Endothelial cell of umbilical vein (primary cell): Measurements from ENCODE around the gene CDK18. TPM values are rescaled to one million over a fixed set of nuclear protein-coding genes. Genes with fewer than 3 reads are reported as not detected.

ENCODE experiments used
- BruUV-seq: library from RNA; stranded (reverse); fragments of 400-500 nt; replicated peaks from 2 replicates; lab custom pipeline; 2021; lab: Mats Ljungman, UMichigan
- CTCF ChIA-PET: fragments of 300-600, 350-600 bp; sonication (Branson Sonifier 250); formaldehyde crosslinking; loops from one replicate; lab custom pipeline; 2021; ENCODE audit warnings: antibody characterized with exemption, inconsistent platforms; lab: Charles Lee
- POLR2A ChIA-PET: fragments of 300-600, 350-600 bp; sonication (Branson Sonifier 250); formaldehyde crosslinking; loops from one replicate; lab custom pipeline; 2021; ENCODE audit warnings: antibody characterized with exemption, inconsistent platforms; lab: Charles Lee
- DNase-seq: peaks from one replicate; pipeline ENCODE4 v3.0.0-alpha.2; 2011; ENCODE audit warnings: low read depth, low spot score
- FAIRE-seq: peaks from 2 replicates; lab custom pipeline; 2011; peaks lifted over from hg19 to GRCh38; lab: Jason Lieb, UNC
- H2AFZ ChIP-seq: 2 replicates; pipeline ENCODE4 v1.6.0; 2012; ENCODE audit warnings: low read depth, low read length, control low read depth, inconsistent platforms
- H3K27ac ChIP-seq: 2 replicates; pipeline ENCODE4 v1.5.1; 2011; ENCODE audit warnings: low read depth, mild to moderate bottlenecking, control low read depth, low read length, moderate library complexity; ENCODE audit not compliant: insufficient read depth
- H3K27me3 ChIP-seq, 2 experiments: 2 replicates each; pipeline versions ENCODE4 v1.6.0 to v1.6.1; 2011; ENCODE audit warnings: low read length in 2 of 2, mixed read lengths in 1 of 2; ENCODE audit not compliant: control insufficient read depth in 2 of 2, insufficient read depth in 2 of 2
- H3K36me3 ChIP-seq, 2 experiments: 2 replicates in 1 of 2; 3 replicates in 1 of 2; pipeline ENCODE4 v1.5.1; 2011; ENCODE audit warnings: low read length in 2 of 2, mild to moderate bottlenecking in 1 of 2, moderate library complexity in 1 of 2; ENCODE audit not compliant: control insufficient read depth in 2 of 2, insufficient read depth in 2 of 2; ENCODE audit errors: extremely low read depth in 1 of 2
- H3K4me1 ChIP-seq: 3 replicates; pipeline ENCODE4 v1.5.1; 2011; ENCODE audit warnings: mild to moderate bottlenecking, low read length; ENCODE audit not compliant: control insufficient read depth, insufficient read depth; ENCODE audit errors: extremely low read depth
- H3K4me2 ChIP-seq: 2 replicates; pipeline ENCODE4 v1.6.1; 2011; ENCODE audit warnings: low read length, control low read depth, mixed read lengths; ENCODE audit not compliant: insufficient read depth
- H3K4me3 ChIP-seq, 3 experiments: fragments of 200-600 bp in 1 of 3; sonication (generic), shearing (Covaris generic) in 1 of 3; replicated peaks in 1 of 3; 2 replicates each; pipeline ENCODE4 v1.5.1; 2011 to 2016; ENCODE audit warnings: control low read depth in 3 of 3, low read length in 3 of 3, mild to moderate bottlenecking in 2 of 3, inconsistent platforms in 1 of 3, low read depth in 1 of 3, moderate library complexity in 1 of 3; ENCODE audit not compliant: insufficient read depth in 1 of 3
- H3K79me2 ChIP-seq: 2 replicates; pipeline ENCODE4 v1.6.0; 2012; ENCODE audit warnings: low read length, inconsistent platforms; ENCODE audit not compliant: control insufficient read depth, insufficient read depth
- H3K9ac ChIP-seq: replicated peaks from 2 replicates; pipeline ENCODE3; 2011; ENCODE audit warnings: low read length, control low read depth; ENCODE audit not compliant: insufficient read depth; ENCODE audit errors: extremely low read depth
- H3K9me1 ChIP-seq: replicated peaks from 3 replicates; pipeline ENCODE4 v1.6.0; 2011; ENCODE audit warnings: mild to moderate bottlenecking, low read length; ENCODE audit not compliant: control insufficient read depth, insufficient read depth; ENCODE audit errors: extremely low read depth
- H3K9me3 ChIP-seq: replicated peaks from 2 replicates; pipeline ENCODE4 v1.5.1; 2012; ENCODE audit warnings: low read length, inconsistent platforms; ENCODE audit not compliant: control insufficient read depth, insufficient read depth
- H4K20me1 ChIP-seq: replicated peaks from 2 replicates; pipeline ENCODE3; 2011; ENCODE audit warnings: mild to moderate bottlenecking, low read length; ENCODE audit not compliant: control insufficient read depth, insufficient read depth; ENCODE audit errors: extremely low read depth
- EZH2 ChIP-seq: IDR thresholded peaks from 2 replicates; pipeline ENCODE4 v1.6.1; 2012; ENCODE audit warnings: borderline replicate concordance, low read depth, mild to moderate bottlenecking, moderate library complexity, low read length, inconsistent platforms; ENCODE audit not compliant: severe bottlenecking
- FOS ChIP-seq: IDR thresholded peaks from 2 replicates; pipeline ENCODE4 v1.6.1; 2011; ENCODE audit warnings: mild to moderate bottlenecking, low read length, moderate library complexity, borderline replicate concordance; ENCODE audit not compliant: insufficient read depth
- GATA2 ChIP-seq: IDR thresholded peaks from 2 replicates; pipeline ENCODE4 v1.7.0; 2011; ENCODE audit warnings: low read depth, mild to moderate bottlenecking, moderate library complexity, mixed read lengths, low read length; ENCODE audit not compliant: insufficient read length, insufficient read depth
- JUN ChIP-seq: IDR thresholded peaks from 2 replicates; pipeline ENCODE4 v1.6.1; 2011; ENCODE audit warnings: borderline replicate concordance, low read depth; ENCODE audit not compliant: insufficient read length, insufficient read depth
- MAX ChIP-seq: IDR thresholded peaks from 2 replicates; pipeline ENCODE4 v1.6.1; 2011; ENCODE audit not compliant: insufficient read depth, insufficient read length
- MYC ChIP-seq: IDR thresholded peaks from one replicate; pipeline ENCODE4 v1.6.1; 2011; ENCODE audit warnings: mild to moderate bottlenecking, low read depth, low read length
- POLR2A ChIP-seq: IDR thresholded peaks from 2 replicates; pipeline ENCODE4 v1.6.1; 2012; ENCODE audit warnings: low read depth, mild to moderate bottlenecking, control low read depth, low read length
- POLR2AphosphoS5 ChIP-seq: IDR thresholded peaks from 2 replicates; pipeline ENCODE4 v1.6.1; 2012; ENCODE audit warnings: low read depth, mild to moderate bottlenecking, control low read depth, low read length, moderate library complexity; ENCODE audit not compliant: insufficient read depth
- dilution Hi-C: fragments of 300-500 bp; cut with MboI; formaldehyde crosslinking; loops from one replicate; pipeline ENCODE4 v1.15.0; 2019; ENCODE audit warnings: low sequenced_read_pairs; ENCODE audit not compliant: extremely low pct_ligation_motif_present
- intact Hi-C: fragments of 100-400 bp; cut with micrococcal nuclease; formaldehyde crosslinking; loops from one replicate; pipeline ENCODE4 v1.10.0; 2022
- polyA plus RNA-seq, 4 experiments: library from polyadenylated mRNA; depleted of rRNA in 3 of 4; stranded (reverse) in 3 of 4; unstranded in 1 of 4; fragments of >200 nt; gene quantifications; 2 replicates each; pipeline versions ENCODE4 v1.2.1 to v1.2.3, GENCODE V29; 2011 to 2012; ENCODE audit warnings: missing spikeins in 1 of 4
- total RNA-seq: library from RNA; stranded (reverse); gene quantifications from 2 replicates; pipeline ENCODE4 v1.2.3, GENCODE V29; 2021

CDK18 gene
- total and polyA plus RNA-seq, 2 donors (not counting 3 experiments of a cell fraction or from before 2014, with no cell fraction given) = 0.17 to 1.2 TPM

DNA sequence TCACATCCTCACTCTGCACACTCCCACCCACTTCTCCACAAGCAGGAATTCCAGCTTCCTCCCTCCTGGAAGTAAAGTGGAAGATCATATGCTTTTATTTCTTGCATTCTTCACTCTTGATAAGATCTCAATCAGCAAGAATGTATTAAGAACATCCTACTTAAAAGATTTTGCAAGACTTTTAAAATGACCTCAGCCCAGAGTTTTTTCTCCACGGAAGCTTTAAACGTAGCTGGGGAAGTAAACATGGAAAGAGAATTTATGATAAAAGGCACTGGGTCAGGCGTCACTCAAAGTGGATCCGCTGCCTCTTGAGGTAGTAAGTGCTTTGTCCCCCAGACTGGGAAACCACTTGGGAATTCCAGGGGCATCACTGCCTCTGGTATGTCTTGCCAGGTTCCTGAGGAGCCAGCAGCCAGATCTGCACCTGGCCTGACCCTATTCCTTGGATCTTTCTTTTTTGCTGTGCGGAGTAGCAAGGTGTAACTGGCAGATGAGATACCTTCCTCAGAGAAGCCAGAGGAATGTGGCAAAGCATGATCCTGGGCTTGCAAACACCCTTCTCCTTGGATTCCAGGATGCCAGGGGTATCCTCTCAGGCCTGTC, 33.9 kb downstream of the CDK18 start:
- Histone ChIP-seq H3K9me3 (no peaks in the 10 kb centered on the region), H3K27ac (no peak overlapping the region), H3K36me3 (no peaks in the 10 kb centered on the region), H3K79me2 (no peaks in the 10 kb centered on the region), H3K9ac (no peak overlapping the region), H4K20me1 (no peaks in the 10 kb centered on the region), H3K4me1 (peaks cover 3% of the 10 kb centered on the region), H3K4me3 (no peak overlapping the region), H2AFZ (no peak overlapping the region), H3K9me1 (no peaks in the 10 kb centered on the region), H3K27me3 (no peaks in the 10 kb centered on the region), H3K4me2 (no peak overlapping the region)
- ChIA-PET CTCF (interaction anchor here (1.1 to 17.8 kb wide), 7 partner anchors 9 to 184 kb away, joined by 3 to 292 read pairs (median 6); no protein-coding TSS in a partner anchor), POLR2A (interaction anchor here (1.0 kb wide), 1 partner anchor 12 kb away, joined by 6 read pairs; no protein-coding TSS in a partner anchor)
- dilution Hi-C loops = no loop called here
- DNase-seq (no peak), FAIRE-seq (no peak)
- BruUV-seq = no TSS peak
- intact Hi-C loops = no loop called here
- TF ChIP-seq POLR2A = no peak
- no peak for TF ChIP-seq MAX
- TF ChIP-seq MYC = no peak
- no peak for TF ChIP-seq EZH2
- TF ChIP-seq JUN = no peak
- no peak for TF ChIP-seq FOS
- no peak for TF ChIP-seq GATA2
- no peak for TF ChIP-seq POLR2AphosphoS5
